SKM-1 (cell line): ENCODE data around the gene ATF7IP2.
"Not testable (repeated sequence)": the region's sequence is repeated elsewhere in the genome, so short reads cannot be mapped to it uniquely, and the experiment has no call there.

ENCODE experiments used
- DNase-seq: peaks from one replicate; lab custom pipeline; 2025; ENCODE audit not compliant: unreplicated experiment; lab: John Stamatoyannopoulos, UW

ATF7IP2 gene

DNA sequence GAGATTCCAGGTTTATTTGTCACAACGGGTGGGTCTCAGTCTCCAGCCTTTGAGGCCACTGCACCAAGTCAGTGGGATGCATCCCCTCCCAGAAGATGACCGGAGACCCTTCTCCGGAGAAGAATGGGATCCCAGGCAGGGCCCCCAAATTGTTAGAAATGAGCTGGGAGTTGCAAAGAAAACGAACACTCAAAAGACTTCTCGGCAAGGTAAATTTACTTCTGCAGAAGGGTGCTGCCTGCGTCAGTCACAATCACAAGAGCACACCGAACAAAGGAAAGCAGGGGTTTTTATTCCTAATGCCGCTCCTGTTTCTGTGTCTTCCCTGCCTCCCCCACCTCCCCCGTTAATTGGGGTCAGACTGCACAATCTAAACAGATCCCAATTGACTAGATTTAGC lies 61.4 kb downstream of the ATF7IP2 start:
- no peak for DNase-seq

DNA sequence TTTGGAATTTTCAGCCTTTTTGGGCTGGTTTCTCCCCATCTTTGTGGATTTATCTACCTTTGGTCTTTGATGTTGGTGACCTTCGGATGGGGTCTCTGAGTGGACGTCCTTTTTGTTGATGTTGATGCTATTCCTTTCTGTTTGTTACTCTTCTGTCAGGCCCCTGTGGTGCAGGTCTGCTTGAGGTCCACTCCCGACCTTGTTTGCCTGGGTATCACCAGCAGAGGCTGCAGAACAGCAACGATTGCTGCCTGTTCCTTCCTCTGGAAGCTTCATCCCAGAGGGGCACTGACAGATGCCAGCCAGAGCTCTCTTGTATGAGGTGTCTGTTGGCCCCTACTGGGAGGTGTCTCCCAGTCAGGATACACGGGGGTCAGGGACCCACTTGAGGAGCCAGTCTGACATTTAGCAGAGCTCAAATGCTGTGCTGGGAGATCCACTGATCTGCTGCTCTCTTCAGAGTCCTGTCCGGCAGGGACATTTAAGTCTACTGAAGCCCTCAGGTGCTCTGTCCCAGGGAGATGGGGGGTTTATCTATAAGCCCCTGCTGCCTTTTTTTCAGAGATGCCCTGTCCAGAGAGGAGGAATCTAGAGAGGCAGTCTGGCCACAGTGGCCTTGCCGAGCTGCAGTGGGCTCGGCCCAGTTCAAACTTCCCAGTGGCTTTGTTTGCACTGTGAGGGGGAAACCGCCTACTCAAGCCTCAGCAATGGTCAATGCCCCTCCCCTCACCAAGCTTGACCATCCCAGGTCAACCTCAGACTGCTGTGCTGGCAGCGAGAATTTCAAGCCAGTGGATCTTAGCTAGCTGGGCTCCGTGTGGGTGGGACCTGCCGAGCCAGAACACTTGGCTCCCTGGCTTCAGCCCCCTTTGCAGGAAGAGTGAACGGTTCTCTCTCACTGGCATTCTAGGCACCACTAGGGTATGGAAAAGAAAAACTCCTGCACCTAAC lies 66.6 kb downstream of the ATF7IP2 start:
- DNase-seq, result not testable (repeated sequence)

DNA sequence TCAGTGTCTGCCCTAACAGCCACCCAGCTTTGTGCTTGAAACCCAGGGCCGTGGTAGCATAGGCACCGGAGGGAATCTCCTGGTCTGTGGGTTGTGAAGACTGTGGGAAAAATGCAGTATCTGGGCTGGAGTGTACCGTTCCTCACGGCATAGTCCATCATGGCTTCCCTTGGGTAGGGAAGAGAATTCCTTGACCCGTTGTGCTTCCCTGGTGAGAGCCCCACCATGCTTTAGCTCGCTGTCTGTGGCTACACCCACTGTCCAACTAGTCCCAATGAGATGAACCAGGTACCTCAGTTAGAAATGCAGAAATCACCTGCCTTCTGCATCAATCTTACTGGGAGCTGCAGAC lies 67.3 kb downstream of the ATF7IP2 start:
- no peak for DNase-seq

DNA sequence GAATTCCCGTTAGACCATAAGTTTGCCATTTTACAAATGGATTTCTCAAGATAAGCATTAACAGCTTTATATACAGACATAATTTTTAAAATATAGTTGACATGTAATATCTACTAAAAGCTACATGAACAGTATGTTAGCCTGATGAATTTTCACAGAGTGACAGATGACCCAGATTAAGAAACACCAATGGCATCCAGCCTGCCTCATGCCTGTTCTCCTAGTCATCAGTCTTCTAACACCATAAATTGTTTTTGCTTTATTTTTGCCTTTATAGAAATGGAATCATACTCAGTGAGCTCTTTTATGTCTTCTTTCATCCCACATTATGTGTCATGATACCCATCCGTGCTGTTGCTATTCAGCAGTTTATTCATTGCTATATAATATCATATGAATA lies 80.0 kb downstream of the ATF7IP2 start:
- DNase-seq, result no peak

DNA sequence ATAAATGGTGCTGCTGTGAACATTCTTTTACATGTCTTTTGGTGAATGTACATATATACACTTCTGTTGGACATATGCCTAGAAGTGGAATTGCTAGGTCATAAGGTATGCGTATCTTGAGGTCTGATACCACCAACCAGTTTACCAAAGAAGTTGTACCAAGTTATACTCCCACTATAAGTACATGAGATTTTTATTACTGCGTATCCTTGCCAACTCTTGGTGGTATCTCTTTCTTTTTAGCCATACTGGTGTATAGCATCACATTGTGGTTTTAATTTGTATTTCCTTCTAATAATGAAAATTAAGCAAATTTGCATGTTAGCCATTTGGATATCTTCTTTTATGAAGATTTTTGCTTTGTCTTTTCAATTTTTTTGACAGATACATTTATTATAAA lies 80.5 kb downstream of the ATF7IP2 start:
- DNase-seq, result no peak

DNA sequence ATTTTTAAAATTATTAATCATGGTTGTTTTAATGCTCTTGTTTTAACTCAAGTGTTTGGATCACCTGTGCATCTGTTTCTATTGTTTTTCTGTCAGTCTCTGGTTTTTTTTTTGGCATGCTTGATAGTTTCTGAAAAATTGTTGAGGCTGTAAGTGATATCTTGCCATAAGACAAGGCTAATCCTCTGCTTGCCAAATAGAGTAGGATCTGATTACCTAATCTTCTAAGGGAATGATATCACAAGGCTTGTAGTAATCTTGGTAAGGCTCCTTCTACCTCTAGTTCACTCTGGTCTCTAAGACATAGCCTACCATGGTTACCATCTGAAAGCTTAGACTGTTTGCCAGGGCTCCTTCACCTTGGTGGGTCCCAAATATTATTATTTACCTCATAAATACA lies 81.0 kb downstream of the ATF7IP2 start:
- DNase-seq, result no peak

DNA sequence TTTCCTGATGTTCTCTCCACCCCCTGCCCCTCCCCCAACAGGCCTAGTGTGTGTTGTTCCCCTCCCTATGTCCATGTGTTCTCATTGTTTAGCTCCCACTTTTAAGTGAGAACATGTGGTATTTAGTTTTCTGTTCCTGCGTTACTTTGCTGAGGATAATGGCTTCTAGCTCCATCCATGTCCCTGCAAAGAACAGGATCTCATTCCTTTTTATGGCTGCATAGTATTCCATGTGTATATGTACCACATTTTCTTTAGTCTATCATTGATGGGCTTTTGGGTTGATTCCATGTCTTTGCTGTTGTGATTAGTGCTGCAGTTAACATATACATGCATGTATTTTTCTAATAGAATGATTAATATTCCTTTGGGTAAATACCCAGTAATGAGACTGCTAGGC lies 90.8 kb downstream of the ATF7IP2 start:
- DNase-seq, result not testable (repeated sequence)

DNA sequence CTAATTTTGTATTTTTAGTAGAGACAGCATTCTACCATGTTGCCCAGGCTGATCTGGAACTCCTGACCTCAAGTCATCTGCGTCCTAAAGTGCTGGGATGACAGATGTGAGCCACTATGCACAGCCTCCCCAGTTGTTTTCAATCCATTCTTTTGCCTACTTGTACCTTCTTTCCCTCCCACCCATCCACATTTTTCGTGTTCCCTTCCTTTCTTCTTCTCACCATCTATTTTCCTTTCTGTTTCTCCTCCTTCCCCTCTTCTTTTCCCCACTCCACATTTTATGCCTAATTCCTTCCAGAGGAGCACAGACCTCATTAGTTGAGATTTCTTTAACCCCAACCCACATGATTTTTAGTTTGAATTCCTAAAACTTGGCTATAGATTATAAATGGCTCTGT lies 94.3 kb downstream of the ATF7IP2 start:
- no peak for DNase-seq

DNA sequence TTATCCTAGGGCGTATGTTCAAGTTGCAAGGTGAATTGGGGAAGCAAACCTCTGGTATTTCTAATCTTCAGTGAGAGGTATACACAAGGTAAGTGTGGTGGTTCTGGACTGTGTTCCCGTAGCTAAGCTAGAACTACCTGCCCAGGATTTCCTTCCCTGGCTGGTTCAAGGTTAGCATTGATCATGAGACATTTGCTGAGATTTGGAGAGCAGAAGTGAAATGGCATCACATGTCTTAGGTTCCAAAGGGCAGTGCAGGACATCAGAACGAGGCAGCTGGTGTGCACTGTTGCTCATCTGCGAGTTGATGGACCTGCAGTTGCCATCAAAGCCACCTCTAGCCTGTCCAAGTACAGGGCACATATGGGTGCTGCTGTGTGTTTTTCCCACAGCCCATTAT lies 99.3 kb downstream of the ATF7IP2 start:
- no peak for DNase-seq

DNA sequence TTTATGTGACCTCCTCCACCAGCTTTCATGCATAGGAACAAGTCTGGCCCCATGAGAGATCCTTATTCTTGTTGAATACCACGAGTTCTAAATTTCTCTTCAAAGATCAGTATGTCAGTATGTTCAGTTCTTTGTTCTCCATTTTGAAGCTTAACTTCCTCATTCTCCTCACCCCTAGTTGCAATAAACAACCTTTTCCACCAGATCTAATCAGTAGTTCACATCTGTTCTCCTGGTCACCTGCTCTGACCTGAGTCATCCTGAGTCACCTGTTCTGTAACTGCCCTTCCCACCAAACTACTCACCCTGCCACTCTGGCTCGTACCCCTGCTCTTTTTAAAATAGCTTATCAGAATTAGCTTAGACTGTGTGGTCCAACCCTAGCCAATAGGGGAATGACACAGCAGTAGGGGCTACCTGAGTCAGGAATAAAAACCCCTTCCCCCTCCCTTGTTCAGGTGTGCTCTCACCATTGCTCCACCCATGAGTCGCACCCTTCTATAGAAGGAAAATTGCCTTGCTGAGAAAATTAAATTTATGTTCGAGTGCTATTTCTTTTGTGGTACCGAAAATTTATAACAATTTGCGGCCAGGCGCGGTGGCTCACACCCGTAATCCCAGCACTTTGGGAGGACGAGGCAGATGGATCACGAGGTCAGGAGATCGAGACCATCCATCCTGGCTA lies 100.0 kb downstream of the ATF7IP2 start:
- peak; percentile 65 for DNase-seq

DNA sequence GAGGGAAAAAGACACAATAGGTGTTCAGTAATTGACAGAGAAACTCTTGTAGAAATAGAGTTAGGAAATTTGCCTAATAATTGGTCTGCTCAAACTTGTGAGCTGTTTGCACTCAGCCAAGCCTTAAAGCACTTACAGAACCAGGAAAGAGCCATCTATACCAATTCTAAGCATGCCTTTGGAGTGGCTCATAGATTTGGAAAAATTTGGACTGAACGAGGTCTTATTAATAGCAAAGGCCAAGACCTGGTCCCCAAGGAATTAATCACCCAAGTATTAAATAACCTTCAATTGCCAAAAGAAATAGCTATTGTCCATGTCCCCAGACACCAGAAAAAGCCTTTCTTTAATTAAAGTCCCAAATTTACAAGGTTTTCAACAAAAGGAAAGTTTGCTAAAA lies 104.3 kb downstream of the ATF7IP2 start:
- DNase-seq, result no peak

DNA sequence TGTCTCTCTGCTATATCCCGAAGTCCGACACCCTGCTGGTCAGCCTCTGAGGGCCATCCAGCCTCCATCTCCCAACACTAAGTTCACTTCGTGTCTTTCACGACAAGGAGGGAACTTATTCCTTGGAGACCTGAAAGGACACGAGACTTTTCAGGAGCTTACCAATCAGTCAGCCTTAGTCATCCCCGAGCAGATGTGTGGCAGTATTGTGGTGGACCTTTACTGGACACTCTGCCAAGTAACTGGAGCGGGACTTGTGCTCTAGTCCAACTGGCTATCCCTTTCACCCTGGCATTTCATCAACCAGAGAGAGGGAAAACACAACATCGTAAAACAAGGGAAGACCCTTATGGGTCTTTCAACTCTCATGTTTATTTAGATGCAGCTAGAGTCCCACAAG lies 107.4 kb downstream of the ATF7IP2 start:
- no peak for DNase-seq

DNA sequence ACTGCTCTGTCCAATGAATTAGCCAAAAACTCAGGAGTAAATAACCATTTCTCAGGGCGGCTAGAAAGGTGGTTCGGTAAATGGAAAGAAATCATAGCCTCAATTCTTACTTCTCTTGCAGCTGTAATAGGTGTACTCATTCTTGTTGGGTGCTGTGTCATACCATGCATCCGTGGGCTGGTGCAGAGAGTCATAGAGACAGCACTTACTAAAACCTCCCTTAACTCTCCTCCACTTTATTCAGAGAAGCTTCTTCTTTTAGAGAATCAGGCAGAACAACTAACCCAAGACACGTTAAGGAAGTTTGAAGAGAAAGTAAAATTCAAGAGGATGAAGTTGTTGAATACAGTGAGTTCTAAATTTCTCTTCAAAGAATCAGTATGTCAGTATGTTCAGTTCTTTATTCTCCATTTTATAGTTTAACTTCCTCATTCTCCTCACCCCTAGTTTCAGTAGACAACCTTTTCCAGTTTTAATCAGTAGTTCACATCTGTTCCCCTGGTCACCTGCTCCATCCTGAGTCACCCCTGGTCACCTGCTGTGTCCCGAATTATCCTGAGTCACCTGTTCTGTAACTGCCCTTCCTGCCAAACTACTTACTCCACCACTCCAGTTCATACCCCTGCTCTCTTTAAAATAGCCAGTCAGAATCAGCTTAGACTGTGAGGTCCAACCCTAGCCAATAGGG lies 108.6 kb downstream of the ATF7IP2 start:
- DNase-seq, result no peak

DNA sequence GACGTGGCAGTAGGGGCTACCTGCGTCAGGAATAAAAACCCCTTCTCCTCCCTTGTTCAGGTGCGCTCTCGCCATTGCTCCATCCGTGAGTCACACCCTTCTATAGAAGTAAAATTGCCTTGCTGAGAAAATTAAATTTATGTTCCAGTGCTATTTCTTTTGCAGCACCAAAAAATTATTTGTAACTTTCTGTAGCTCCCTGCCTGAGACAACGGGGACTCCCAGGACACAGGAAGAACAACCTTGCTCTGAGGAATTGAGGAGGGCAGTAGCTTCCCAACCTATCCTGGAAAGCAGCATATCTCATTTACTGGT lies 109.1 kb downstream of the ATF7IP2 start:
- DNase-seq, result no peak

DNA sequence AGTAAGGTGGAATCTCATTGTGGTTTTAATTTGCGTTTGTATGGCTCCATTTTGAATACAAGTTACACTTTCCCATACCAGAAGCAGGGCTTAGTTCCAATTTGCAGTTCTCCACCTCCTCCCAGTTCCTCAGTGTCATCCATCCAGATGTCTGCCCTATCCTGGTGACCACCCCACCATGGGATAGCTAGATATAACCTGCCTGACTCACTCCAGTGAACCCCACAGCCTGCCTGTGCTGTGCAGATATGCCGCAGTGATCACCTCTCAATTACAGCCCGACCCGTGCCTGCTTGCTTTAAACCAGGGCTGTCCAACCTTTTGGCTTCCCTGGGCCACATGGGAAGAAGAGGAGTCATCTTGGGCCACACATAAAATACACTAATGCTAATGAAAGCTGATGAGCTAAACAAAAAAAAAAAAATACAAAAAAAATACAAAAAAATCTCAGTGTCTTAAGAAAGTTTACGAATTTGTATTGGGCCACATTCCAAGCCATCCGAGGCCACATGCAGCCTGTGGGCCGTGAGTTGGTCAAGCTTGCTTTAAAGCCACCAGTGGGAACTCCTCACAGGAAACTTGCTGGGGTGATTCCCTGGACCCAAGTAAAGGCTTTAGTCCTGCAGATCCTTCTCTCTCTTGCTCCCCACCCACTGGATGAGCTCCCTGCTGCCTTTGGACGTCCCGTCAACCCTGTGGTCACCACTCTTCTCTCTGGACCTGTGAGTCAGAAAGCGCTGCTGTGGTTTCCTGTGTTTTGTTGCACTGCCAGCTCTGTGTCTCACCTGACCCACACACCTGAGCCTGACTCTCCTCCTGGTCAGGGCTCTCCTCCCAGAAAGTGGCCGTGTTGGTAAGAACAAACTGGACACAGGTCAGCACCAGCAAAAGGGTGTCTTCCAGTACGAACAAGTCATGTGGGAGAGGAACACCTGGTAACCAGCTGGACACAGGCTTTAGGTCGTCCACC lies 111.6 kb downstream of the ATF7IP2 start:
- DNase-seq, result no peak

DNA sequence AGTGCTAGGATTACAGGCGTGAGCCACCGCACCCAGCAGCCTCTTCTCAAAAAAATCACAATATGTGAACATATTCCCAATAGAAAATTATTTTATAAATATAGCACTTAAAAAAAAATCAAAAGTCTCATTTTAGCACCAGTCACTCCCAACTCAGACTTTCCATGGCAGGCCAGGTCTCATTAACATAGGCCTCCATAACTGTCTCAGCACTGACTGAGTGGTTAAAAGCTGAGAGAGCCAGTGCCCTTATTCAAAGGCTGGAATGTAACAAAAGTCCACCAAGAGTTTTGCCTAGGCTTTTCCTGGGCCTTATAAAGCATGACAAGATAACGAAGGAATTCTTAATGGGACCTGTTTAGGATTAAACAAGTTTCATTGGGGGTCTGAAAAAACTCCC lies 114.7 kb downstream of the ATF7IP2 start:
- DNase-seq, result no peak

DNA sequence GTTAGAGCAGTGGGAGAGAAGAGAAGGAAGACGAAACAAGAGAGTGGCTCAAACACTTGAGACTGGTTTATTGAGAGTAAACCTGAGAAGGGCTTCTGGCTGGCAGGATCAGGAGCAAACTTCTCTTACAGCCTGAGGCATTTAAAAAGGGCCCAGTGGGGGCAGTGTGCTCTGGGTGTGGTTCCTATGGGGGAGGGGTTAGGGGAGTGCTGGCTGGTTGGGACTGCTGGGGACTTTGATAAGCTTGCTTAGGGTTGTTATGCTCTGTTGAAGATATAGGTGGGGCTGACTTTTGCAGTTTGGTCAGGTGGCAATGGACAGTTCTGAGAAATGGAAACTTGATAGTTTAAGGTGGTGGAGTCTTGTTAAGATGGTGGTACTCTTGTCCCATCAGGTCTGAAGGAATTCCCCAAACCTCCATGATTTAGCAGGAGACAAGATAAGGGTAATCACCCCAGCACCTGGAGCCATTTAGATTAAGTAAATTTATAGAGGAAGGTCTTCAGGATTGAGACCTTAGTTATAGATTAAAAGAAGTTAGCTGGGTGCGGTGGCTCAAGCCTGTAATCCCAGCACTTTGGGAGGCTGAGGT lies 115.3 kb downstream of the ATF7IP2 start:
- DNase-seq, result no peak

DNA sequence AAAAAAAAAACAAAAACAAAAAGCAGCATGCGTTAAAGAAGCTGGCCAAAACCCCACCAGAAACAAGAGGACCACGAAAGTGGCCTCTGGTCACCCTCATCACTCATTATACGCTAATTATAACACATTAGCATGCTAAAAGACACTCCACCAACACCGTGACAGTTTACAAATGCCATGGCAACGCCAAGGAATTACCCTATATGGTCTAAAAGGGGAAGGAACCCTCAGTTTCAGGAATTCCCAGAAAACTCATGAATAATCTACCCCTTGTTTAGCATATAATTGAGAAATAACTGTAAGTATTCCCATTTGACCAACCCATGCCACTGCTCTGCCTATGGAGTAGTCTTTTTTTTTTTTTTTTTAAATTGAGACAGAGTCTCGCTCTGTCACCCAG lies 116.9 kb downstream of the ATF7IP2 start:
- no peak for DNase-seq

DNA sequence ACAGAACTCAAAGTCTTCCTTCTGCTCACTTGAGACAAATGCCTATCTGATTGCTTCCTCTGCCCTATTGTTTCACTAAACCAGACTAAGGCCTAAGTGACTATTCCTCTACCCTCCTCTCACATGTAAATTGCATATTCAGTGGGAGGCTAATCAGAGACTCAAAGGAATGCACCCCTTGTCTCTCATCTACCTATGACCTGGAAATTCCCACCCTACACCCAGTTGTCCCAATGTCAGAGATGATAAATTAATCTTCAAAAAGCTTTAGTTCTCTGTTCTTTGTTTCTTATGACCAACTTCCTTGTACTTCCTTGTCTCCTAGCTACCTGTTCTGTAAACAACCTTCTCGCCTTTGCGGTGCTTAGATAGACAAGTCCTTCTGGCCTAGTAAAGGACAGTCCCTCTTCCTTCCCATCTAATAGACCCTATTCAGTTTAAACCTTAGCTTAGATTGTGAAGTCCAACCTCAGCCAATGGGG lies 118.6 kb downstream of the ATF7IP2 start:
- DNase-seq, result no peak

DNA sequence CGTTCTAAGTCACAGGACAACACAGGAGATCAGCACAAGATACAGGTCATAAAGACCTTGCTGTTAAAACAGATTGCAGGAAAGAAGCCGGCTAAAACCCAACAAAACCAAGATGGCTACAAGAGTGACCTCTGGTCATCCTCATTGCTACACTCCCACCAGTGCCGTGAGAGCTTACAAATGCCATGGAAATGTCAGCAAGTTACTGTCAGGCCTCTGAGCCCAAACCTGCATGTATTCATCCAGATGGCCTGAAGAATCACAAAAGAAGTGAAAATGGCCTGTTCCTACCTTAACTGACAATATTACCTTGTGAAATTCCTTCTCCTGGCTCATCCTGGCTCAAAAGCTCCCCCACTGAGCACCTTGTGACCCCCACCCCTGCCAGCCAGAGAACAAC lies 119.4 kb downstream of the ATF7IP2 start:
- DNase-seq, result not testable (repeated sequence)
